Pons (tissue), 1 donor: ENCODE measurements around the gene CA5A.

Source experiments
- DNase-seq: peaks from one replicate; pipeline ENCODE4 v3.0.0-alpha.2; 2016; ENCODE audit warnings: low spot score

The CA5A gene

DNA sequence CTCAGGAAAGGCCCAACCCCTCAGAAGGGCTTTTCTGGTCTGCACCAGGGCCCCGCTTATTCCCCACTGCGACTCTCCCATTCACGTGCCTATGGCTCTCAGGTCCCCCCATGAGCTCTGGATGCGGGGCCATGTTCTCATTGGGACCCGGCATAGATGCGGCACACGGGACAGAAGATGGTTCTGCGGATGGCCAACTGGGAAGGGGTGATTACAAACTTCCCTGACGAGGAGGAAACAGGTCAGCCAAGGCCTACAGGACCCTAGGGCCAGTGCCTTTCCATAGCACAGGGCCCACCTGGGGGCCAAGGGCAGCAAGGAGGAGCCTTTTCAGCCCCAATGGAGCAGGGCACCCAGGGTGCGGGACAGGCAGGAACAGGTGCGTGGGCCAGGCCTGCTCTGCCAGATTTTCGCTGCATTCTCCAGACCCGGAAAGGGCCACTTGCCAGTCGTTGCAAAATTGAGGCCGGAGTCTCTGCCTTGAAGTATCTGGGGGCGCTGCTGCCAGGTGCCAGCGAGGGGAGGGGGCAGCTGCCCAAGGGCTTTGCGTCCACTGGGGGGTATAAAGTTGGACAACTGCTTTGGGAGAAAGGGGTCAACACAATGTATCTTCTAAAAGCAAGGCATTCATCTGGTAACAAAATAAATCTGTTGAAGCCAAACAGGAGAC lies 87.5 kb downstream of the CA5A start:
- DNase-seq: no peak

DNA sequence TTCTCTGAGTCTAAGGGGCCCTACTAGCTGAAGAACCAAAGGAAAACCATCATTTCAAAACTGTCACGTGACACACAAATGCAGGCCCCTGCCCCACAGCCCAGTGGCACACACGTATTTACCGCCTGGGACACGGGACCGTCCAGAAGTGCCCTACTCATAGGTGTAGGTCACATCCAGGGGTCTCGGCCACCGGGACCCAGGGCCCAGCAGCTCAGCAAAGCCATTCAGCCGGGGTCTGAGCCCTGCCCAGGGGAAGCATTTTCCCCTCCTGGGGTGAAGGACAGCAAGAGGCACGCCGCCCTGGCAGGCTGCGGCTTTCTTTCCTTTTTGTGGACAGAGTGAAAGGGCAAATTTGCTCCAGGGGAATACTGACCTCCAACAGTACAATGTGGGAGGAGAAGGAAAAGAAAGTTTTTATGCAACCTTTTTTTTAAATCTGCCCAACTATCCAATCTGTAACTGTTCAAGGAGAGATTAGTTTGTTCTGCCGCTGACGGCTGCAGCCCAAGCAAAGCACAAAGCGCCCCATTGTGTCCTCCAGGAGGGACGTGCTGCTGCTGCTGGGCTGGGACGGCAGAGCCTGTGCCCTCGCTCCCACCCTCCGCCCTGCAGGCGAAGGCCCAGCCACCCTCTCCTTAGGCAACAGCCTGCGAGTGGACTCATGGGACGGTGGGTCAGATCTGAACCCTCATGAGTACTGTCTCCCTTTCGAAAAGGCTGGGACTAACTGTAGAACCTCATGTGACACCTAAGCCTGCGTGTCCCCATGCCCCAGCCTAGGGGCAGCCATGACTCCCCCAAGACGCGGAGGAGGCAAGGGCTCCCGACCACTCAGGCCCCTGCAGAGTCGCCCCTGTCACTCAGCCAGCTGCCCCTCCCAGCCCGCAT lies 88.3 kb downstream of the CA5A start:
- DNase-seq: peak; percentile 86

DNA sequence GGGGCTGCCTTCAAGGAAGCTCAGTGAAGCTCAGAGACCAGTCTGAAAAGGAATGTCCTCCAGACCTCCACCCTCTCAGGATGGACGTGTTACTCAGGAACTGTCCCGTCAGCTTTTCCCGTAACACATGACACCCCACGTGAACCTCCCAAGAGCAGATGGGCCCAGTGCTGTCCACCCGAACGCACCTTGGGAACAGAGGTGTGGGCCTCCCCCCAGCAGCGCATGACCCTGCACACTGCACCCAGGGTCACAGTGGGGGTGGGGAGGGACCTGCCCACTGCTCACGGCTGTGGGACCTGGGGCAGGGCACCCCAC lies 88.9 kb downstream of the CA5A start:
- no peak for DNase-seq

DNA sequence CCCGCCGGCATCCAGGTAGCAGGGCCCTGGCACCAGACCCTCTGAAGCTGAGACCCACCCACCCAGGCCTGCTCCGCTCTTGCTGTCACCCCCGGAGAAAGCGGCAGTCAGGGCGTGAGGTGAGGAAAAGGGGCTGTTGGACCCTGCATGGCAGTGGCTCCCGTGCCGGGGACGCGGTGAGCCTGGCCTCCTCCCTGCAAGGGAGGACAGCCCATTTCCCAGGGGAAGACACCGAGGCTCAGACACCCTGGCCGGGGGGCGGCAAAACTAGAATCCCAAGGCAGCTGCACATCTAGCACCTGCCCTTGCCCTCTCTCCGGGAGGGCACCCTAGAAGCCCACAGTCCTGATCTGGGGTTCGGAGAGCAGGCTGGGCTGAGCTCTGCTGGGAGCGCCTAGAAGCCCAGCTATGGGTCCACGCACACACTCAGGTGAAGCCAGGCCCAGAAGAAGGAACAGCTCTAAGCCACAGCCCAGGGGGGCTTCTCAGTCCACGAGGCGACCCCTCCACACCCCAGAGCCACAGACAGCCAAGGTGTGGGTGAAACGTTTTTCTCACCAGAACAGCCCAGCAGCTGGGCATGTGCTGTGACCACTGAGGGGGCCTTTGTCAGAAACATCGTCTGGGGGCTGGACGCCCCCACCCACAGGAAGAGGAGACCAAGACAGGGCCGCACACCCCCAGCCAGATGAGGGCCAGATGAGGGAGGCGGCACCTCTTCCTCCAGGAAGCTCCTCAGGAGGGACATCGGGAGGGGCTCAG lies 89.4 kb downstream of the CA5A start:
- no peak for DNase-seq

DNA sequence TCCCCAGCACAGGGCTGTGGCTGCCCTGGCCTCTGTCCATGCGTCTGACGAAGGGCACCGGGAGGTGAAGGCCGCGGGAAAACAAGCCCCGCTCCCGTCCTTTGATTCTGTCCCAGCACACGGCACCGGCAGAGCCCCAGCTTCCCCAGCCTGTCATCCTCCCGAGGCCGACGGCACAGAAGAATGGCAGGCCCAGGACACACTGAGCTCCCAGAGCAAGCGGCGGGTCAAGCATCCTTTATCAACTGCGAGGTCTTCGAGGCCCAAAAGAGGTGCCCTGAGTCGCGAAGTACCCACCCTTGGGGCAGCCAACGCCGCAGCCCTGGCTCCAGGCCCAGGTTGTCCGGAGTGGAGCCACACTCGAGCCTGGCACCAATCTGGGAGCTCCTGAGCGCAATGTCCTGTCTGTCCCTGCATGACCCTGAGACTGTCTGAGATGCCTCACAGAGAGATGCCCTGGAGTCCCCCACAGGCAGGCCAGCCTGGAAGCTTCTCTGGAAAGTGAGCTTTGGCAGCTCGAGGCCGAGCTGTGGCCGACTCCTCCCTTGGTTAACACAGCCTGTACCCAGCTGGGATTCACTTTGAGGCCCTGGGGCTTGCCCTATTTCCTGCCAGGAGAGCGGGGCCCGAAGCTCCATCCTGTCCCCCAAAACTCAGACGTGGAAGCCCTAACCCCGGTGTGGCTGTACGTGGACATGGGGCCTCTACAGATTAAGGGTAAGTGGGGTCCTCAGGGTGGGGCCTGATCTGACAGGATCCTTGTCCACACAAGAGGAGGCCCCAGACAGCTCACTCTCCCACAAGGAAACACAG lies 90.3 kb downstream of the CA5A start:
- no peak for DNase-seq

DNA sequence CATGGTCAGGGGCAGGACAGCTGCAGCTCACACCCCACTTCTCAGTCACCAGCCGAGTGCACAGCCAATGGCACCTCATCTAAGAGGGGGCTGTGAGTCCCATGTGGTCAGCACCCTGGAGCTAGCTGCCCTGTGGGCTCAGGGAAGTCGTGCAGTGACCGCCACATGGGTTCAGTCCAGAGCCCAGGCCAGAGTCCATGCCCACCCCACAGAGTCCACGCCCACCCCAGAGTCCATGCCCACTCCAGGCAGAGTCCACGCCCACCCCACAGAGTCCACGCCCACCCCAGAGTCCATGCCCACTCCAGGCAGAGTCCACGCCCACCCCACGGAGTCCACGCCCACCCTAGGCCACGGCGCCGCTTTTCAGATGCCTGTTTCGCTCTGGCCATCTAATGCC lies 91.1 kb downstream of the CA5A start:
- DNase-seq: no peak

DNA sequence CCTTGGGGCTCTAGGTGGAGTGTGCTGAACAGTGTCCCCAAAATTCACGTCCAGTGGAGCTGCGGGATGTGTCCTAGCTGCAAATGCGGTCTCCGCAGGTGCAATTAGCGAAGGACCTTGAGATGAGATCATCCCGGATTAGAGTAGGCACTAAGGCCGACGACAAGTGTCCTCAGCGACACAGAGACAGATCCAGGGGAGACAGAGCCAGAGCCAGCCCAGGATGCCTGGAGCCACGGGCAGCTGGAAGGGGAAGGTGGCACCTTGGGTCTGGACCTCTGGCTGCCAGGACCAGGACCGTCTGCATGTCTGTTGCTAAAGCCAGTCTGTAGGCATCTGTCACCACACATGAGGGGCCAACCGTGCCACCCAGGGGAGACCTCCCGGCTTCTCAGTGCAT lies 91.5 kb downstream of the CA5A start:
- DNase-seq: no peak

DNA sequence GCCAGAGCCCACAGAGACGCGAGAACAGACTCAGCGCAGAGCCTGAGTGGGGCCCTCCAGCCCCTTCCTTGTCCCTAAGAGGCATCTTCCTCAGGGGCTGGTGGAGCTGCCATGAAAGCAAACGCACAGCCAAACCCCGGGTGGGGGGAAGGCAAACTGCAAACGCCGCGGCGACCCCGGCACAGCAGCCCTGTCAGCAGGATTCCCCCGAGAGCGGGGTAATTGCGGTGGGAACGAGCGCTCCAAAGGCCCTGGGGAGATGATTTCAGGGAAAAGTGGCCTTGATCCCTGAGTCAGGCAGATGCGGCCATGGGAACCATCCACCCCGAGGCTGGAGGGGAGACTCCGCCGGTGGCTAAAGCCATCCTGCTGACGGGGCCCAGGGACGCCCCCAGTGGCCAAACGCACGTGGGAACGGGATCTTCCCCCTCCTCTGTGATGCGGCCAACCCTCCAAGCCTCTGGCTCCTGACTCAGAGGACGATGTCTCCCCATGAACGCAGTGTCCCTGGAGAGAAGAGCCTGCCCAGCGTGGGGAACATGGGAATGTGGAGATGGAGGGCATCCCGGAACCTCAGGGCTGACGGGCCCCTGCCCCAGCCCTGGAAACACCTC lies 92.1 kb downstream of the CA5A start:
- DNase-seq: no peak

DNA sequence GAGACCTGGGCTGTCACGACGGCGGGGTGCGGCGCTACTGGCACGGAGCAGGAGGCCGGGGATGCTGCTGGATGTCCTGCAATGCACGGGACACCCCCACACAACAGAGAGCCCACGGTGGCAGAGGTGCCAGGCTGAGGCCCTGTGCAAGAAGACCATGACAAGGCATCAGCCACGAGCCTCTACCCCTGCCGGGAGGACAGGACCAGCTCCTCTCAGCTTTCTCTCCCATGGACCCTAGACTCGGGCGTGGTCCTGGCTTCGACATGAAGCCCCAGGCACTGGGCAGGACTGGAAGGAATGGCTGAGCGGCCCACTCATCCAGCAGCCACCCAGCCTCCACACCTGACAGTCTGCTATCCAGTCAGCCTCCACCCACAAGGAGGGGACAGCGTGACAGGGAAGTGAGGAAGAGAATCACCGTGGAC lies 92.6 kb downstream of the CA5A start:
- no peak for DNase-seq

DNA sequence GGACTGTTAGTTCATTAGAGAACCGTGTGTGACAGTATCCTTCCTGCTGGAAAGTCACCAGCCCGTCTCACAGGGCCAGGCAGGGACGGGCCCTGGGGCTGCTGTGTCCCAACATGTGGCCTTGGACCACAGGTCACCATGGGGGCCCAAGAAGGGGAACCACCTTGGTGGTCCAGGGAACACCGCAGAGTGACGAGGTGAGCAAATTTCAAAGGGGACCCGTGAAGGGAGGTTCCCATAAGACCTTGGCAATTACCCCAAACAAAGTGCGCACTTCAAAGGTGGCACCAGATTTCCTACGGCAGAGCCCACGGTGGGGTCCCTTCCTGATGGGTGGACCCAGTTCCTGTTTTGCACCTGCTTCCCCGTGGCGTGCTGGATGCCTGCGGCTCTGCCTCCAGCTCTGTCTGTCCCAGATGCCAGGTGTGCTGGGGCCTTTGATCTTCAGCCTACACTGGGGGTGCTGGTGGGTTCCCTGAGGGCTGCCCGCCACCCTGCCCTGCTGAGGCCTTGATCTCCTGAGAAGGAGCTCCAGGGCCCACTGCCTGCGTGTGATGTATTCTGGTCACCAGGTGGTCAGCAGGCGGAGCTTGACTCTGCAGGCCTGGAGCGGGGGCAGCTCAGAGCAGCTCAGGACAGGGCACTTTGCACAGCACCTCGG lies 94.0 kb downstream of the CA5A start:
- no peak for DNase-seq

DNA sequence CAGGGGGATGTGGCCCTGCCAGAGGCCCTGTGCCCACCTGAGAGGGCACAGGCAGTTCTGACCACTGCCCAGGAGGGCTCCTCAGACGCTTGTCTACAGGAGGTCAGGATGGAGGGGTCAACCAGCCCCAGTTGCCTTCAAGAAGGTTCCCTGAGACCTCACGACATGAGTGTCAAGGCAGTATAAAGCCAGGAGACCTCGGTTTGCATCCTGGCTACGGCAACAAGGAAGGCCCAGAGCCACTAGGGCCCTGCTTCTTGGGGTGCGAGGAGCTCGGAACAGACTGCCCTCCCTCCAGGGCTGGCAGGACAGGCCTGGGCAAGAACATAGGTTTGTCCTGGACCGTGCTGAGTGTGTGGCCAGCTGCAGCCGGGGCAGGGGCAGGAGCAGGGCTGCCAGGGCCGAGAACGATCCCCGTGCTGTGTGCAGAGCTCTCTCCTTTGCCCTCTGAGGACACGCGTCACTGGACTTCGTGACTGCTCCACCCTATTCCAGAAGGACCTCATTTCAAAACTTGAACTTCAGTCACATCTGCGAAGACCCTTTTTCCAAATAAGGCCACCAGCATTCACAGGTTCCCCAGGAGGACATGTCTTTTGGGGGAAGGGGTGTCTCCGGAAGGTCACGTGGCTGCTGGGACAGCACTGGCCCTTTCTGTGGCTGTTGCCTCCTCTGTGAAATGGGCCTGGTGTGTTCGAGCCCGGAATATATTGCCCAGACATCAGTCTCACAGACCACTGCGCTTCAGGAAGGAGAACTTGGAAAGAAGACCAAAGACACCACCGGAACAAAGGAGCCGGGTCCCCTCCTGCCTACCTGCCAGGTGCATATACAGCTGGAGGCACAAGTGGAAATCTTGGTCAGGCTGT lies 94.8 kb downstream of the CA5A start:
- no peak for DNase-seq

DNA sequence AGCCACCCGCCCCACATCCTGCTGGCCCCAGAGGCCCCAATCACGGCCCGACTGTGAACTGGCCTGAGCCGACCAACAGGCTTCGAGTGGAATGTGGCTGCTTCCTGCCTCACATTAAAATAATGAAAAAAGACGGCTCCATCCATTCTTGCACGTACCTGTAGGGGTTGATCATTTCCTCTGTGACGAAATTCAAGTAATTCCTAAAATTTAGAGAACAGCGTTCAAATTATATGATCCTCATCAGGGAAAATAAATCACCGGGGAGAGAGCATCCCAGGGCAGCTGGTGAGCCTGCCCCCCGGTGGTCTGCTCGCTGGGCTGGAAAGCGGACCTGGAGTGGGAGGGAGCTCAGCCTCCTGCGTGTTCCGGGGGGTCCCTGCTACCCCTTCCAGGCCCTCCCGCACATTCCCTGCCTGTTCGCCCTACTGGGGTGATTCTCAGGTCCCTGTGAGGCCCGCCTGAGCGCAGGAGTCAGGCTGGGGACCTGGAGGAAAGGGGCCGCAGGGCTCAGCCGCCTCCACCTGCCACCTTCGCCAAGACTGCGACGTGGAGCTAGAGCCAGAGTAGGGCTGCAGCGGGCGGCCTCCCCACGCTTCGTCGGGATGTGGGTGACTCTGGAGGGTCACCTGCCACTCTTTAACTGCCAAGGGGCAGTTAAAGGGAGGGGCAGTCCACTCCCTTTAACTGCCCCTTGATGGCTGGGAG lies 95.9 kb downstream of the CA5A start:
- DNase-seq: no peak

DNA sequence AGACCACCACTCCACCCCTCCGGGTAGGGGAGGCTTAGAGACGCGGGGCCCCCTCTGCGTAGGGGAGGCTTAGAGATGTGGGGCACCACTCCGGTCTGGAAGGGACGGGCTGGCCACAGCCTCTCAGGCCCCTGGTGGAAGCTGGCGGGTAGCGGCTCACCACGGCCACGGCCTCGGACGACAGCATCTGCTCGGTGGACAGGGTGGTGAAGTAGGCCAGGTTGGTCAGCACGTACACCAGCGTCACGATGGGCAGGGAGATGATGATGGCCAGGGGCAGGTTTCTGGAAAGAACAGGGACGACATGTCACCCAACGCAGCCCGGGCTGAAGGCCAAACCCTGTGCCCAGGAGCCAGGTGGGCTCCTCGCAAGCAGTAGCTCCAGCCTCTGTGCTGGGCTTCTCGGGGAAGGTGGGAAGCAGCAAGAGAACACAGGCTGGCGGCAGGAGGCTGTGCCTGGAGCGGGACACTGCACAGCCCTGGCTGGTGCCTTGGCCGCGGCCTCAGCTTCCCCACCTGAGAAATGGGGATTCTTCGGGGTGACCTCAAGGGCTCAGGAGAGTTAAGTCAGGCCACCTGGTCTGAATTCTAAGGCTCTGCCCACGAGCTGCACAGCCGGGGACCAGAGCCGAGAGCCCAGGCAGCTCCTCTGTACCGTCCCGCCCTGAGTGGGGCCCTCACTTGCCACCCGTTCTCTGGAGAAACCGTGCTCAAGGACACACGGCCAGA lies 96.6 kb downstream of the CA5A start:
- no peak for DNase-seq

DNA sequence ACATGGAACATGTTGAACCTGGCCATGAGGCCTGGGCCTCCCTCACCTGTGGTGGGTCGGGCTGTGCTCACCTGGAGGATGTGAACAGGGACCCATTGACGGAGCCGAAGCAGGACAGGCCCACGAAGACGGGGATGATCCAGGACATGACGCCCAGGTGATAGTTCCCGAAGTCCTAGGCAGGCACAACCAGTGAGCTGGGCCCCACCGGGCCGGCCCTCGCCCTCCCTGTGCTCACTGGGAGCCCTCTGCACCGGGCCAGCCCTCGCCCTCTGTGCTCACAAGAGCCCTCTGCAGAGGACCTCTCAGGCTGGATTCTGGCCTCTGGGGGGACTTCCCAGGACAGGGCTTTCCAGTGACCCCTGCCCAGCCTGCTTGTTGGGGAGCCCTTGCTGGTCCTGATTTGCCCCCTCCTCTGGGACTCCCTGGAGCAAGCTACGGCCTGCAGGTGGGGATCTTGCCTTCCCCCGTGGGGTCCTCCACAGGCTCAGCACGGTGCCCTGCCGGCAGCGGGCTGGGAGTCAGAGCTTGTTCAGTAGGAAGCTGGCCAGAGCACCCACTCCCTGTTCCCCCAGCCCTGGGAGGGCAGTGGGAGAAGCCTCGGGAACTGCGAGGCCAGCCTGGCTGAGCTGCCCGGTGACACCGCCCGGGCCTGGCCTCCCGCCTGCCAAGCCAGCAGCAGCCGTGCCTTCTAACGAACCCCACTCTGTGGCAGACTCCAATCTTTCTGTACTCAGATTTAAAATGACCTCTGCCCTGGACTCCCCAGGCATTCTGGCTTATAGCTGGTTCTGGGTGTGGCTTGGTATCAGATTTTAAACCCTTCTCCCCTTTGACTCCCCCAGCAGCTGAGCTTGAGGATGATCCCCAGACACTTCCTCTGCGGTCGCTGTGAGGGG lies 97.4 kb downstream of the CA5A start:
- DNase-seq: no peak
